ENCODE results near the gene CAPN15. TPM values are rescaled to one million over a fixed set of nuclear protein-coding genes. Genes with fewer than 3 reads are reported as not detected.
A peak's percentile ranks its signal among the peaks of the same experiment; 100 is the strongest.
"Not testable (repeated sequence)": the region's sequence is repeated elsewhere in the genome, so short reads cannot be mapped to it uniquely, and the experiment has no call there.

The CAPN15 gene
- total and polyA plus RNA-seq, 8 donors, result 25.4 to 75.7 (median 40.3) TPM

GRCh38 chr16:490768-491167, 36.7 kb upstream of the CAPN15 start:
- H3K27me3 ChIP-seq, result no peaks in the 10 kb centered on the region
- FAIRE-seq, result no peak

GRCh38 chr16:491220-491919, 36.1 kb upstream of the CAPN15 start:
- ATAC-seq (no peak), DNase-seq (no peak), FAIRE-seq (no peak)
- Histone ChIP-seq H3K27ac (no peak overlapping the region), H3K4me3 (no peak overlapping the region), H3K9me3 (no peaks in the 10 kb centered on the region), H3K36me3 (peaks cover 0 to 30% (median 5%) of the 10 kb centered on the region in 3 donors), H3K4me1 (no peaks in the 10 kb centered on the region), H3K27me3 (no peaks in the 10 kb centered on the region)
- TF ChIP-seq CTCF (IDR thresholded peaks at IDR 0.05), result no peak
- 89 to 90% methylated on average over 19 of the region's 19 CpGs for WGBS, 2 donors
- intact Hi-C loops (cut with DNase I), result no loop called here

More at GRCh38 chr16:490768-491167, 36.7 kb upstream of the CAPN15 start:
- 89 to 99% methylated on average over 10 of the region's 10 CpGs for WGBS, 2 donors
- ATAC-seq, result no peak
- H3K36me3 ChIP-seq, result peaks cover 0 to 30% (median 5%) of the 10 kb centered on the region in 3 donors
- H3K4me1 ChIP-seq, result no peaks in the 10 kb centered on the region
- H3K9me3 ChIP-seq, result no peaks in the 10 kb centered on the region
- intact Hi-C loops (cut with DNase I), result no loop called here
- no peak for TF ChIP-seq CTCF (IDR thresholded peaks at IDR 0.05)
- no peak for DNase-seq
- H3K27ac ChIP-seq, result no peak overlapping the region
- no peak overlapping the region for H3K4me3 ChIP-seq

- no peak for DNase-seq
- intact Hi-C loops (cut with DNase I), result no loop called here
- ATAC-seq, result peak in 1 of 4 donors; percentile 33
- Histone ChIP-seq H3K4me3 (no peak overlapping the region), H3K36me3 (peaks cover 0 to 30% (median 5%) of the 10 kb centered on the region in 3 donors), H3K9me3 (no peaks in the 10 kb centered on the region), H3K4me1 (no peaks in the 10 kb centered on the region), H3K27ac (no peak overlapping the region), H3K27me3 (no peaks in the 10 kb centered on the region)
- WGBS, 2 donors, result 93 to 94% methylated on average over 29 to 30 of the region's 30 CpGs
- no peak for FAIRE-seq
- no peak for TF ChIP-seq CTCF (IDR thresholded peaks at IDR 0.05)
These were observed 35.2 kb upstream of the CAPN15 start for GRCh38 chr16:492211-492875.

GRCh38 chr16:494676-495075, 32.8 kb upstream of the CAPN15 start:
- peaks cover 0 to 25% (median 5%) of the 10 kb centered on the region in 3 donors for H3K36me3 ChIP-seq
- intact Hi-C loops (cut with DNase I); H3K4me3 ChIP-seq; H3K4me1 ChIP-seq; H3K27ac ChIP-seq; H3K9me3 ChIP-seq; H3K27me3 ChIP-seq; ATAC-seq; DNase-seq: not testable (repeated sequence)
- peak; percentile 90 for FAIRE-seq
- WGBS, 2 donors, result 88 to 89% methylated on average over 15 of the region's 15 CpGs

GRCh38 chr16:495127-495748, 32.3 kb upstream of the CAPN15 start:
- peaks cover 0 to 20% (median 5%) of the 10 kb centered on the region in 3 donors for H3K36me3 ChIP-seq
- TF ChIP-seq CTCF (IDR thresholded peaks at IDR 0.05), result no peak
- WGBS, 2 donors, result 84 to 89% methylated on average over 11 of the region's 11 CpGs
- ATAC-seq (peak in 3 of 4 donors; percentile 66 to 79 (median 78)), FAIRE-seq (no peak), DNase-seq (no peak)
- intact Hi-C loops (cut with DNase I), result no loop called here
- H3K27me3 ChIP-seq, result no peaks in the 10 kb centered on the region
- H3K4me1 ChIP-seq, result no peaks in the 10 kb centered on the region
- H3K27ac ChIP-seq, result no peak overlapping the region
- no peaks in the 10 kb centered on the region for H3K9me3 ChIP-seq
- no peak overlapping the region for H3K4me3 ChIP-seq

All from pancreas (tissue), 10 donors.